Thyroid gland (tissue), 4 donors: Measurements from ENCODE around the gene LGI2.

Experiments
- POLR2A ChIP-seq, 2 donors: fragments of 450-650 bp; IDR thresholded peaks; one replicate each; pipeline ENCODE4 v1.6.1; 2017; ENCODE audit warnings: antibody characterized with exemption in 2 of 2, mild to moderate bottlenecking in 2 of 2, moderate library complexity in 1 of 2
- TF ChIP-seq, protein P1 (sequence below), 6 experiments: fragments of 200-600 bp in 3 of 6; fragments of 450-650 bp in 3 of 6; sonication (generic) in 3 of 6; IDR thresholded peaks; one replicate each; pipeline ENCODE4 v1.5.1; 2016 to 2019; ENCODE audit warnings: antibody characterized with exemption in 6 of 6, mild to moderate bottlenecking in 2 of 6, inconsistent platforms in 1 of 6, moderate library complexity in 1 of 6

DNA sequence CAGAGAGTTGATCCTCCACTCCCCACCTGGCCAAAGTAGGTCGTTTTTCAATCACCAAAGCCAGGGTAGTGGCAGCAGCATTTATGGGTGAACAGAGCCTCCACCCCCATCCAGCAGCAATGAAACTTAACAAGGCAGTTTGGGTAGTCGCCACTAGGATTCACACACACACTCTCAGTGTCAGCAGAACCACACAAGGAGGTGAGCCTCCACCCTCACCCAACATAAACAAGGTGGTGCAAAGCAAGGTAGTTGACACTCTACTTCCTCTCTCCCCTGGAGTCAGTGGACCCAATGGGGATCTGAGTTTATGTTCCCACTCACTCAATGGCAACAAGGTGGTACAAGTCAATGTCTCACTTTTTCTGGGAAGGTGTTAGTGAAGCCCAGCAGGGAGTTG lies 67.5 kb downstream of the LGI2 start:
- TF ChIP-seq, protein P1, sequence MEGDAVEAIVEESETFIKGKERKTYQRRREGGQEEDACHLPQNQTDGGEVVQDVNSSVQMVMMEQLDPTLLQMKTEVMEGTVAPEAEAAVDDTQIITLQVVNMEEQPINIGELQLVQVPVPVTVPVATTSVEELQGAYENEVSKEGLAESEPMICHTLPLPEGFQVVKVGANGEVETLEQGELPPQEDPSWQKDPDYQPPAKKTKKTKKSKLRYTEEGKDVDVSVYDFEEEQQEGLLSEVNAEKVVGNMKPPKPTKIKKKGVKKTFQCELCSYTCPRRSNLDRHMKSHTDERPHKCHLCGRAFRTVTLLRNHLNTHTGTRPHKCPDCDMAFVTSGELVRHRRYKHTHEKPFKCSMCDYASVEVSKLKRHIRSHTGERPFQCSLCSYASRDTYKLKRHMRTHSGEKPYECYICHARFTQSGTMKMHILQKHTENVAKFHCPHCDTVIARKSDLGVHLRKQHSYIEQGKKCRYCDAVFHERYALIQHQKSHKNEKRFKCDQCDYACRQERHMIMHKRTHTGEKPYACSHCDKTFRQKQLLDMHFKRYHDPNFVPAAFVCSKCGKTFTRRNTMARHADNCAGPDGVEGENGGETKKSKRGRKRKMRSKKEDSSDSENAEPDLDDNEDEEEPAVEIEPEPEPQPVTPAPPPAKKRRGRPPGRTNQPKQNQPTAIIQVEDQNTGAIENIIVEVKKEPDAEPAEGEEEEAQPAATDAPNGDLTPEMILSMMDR (IDR thresholded peaks at IDR 0.05) = no peak
- TF ChIP-seq POLR2A (IDR thresholded peaks at IDR 0.05) = no peak
